ENCODE measurements around the gene ACOXL.

The ACOXL gene

DNA sequence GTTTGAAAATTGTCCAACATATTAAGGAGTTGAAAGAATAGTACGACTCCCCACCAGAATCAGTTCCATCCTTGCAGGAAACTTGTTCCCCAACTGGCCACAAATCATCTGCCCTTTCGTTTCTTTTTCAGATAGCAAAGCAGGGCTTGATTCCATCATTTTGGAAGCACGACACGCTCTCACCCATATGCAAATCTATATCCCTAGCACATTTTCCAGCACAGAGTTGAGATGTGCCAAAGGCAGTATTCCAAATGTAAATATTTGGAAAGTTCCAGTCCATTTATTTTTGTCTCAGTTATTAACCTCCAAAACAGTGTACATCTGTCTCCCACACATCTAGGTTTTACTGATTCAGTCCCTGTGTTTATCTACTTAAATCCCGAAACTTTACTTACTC lies 259.5 kb downstream of the ACOXL start:
- Histone ChIP-seq H3K23ac (ENCODE audit: low read length) (no peak overlapping the region), H2BK5ac (ENCODE audit: low read depth, low read length, poor library complexity) (no peak overlapping the region), H4K12ac (ENCODE audit: low read depth, low read length) (no peak overlapping the region), H3K4me1 (ENCODE audit: control insufficient read depth in 1 of 2, insufficient read depth in 2 of 2, low read length in 2 of 2) (peaks cover 0 to 2% of the 10 kb centered on the region in 2 experiments), H2BK12ac (ENCODE audit: low read length) (no peak overlapping the region), H2AFZ (ENCODE audit: insufficient read depth, low read length, poor library complexity) (no peak overlapping the region), H3K79me2 (ENCODE audit: control insufficient read depth, insufficient read depth, low read length, poor library complexity) (no peaks in the 10 kb centered on the region), H3K27me3 (ENCODE audit: insufficient read depth, low read length) (no peaks in the 10 kb centered on the region), H2BK120ac (ENCODE audit: insufficient read depth, low read length, poor library complexity) (no peak overlapping the region), H3K27ac (ENCODE audit: low read depth, low read length) (no peak overlapping the region), H3K9me3 (ENCODE audit: insufficient read depth, low read depth, low read length) (no peaks in the 10 kb centered on the region), H3K4me2 (ENCODE audit: low read length) (no peak overlapping the region), H2AK5ac (ENCODE audit: low read length) (no peak overlapping the region), H4K8ac (ENCODE audit: low read depth, low read length) (no peak overlapping the region), H4K91ac (ENCODE audit: low read depth, low read length) (no peak overlapping the region), H3K79me1 (ENCODE audit: low read length) (no peaks in the 10 kb centered on the region), H3K4ac (ENCODE audit: low read depth, low read length) (no peak overlapping the region), H3K18ac (ENCODE audit: low read length) (no peak overlapping the region), H3K36me3 (ENCODE audit: control insufficient read depth in 1 of 2, insufficient read depth in 2 of 2, low read length in 2 of 2) (no peaks in the 10 kb centered on the region), H3K14ac (ENCODE audit: low read length) (no peak overlapping the region), H3K4me3 (ENCODE audit: low read depth, low read length) (no peak overlapping the region), H3K9ac (ENCODE audit: low read length) (no peak overlapping the region)
- WGBS (ENCODE audit: extremely low coverage, insufficient coverage, insufficient read length): no CpG with 5 or more reads among the region's 5 CpGs
- no peak for DNase-seq

- no peak overlapping the region for H3K23ac ChIP-seq (ENCODE audit: low read length)
- DNase-seq: no peak
Observed at GRCh38 chr2:110992886-110993285, 260.5 kb downstream of the ACOXL start.

DNA sequence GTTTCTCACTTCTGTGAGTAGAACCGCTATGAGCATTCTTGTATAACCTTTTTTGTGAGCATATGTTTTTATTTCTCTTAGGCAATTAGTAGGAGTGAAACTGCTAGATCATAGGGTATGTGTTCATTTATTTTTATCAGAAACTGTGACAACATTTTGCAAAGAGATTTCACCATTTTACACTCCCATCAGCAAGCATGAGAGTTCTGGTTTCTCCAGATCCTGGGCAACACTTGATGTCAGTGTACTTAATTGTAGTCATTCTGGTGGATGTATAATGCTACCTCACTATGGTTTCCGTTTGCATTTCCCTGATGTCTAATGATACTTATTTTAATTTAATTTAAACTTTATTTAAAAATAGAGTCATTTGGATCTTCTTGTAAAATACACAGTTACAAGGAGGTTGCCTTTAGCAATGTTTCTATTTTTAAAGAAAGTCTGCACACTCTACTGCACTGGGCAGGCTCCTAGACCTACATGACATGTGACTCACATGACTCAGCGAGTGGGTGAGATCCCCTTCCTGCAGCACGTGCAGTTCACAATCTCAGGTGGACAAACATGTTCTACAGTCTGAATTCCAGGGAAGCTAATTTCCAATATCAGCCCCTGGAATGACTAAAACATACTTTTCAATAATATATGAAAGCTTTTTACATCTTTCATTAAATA lies 261.3 kb downstream of the ACOXL start:
- no peak overlapping the region for H2AFZ ChIP-seq (ENCODE audit: insufficient read depth, low read length, poor library complexity)
- H4K12ac ChIP-seq (ENCODE audit: low read depth, low read length): no peak overlapping the region
- no peaks in the 10 kb centered on the region for H3K36me3 ChIP-seq (ENCODE audit: control insufficient read depth in 1 of 2, insufficient read depth in 2 of 2, low read length in 2 of 2)
- H4K8ac ChIP-seq (ENCODE audit: low read depth, low read length): no peak overlapping the region
- DNase-seq: peak; percentile 39 to 58
- H3K18ac ChIP-seq (ENCODE audit: low read length): no peak overlapping the region
- no peaks in the 10 kb centered on the region for H3K27me3 ChIP-seq (ENCODE audit: insufficient read depth, low read length)
- no CpG with 5 or more reads among the region's 4 CpGs for WGBS (ENCODE audit: extremely low coverage, insufficient coverage, insufficient read length)
- no peak overlapping the region for H3K14ac ChIP-seq (ENCODE audit: low read length)
- H4K91ac ChIP-seq (ENCODE audit: low read depth, low read length): no peak overlapping the region
- H2BK5ac ChIP-seq (ENCODE audit: low read depth, low read length, poor library complexity): no peak overlapping the region
- H3K23ac ChIP-seq (ENCODE audit: low read length): no peak overlapping the region
- no peaks in the 10 kb centered on the region for H3K79me2 ChIP-seq (ENCODE audit: control insufficient read depth, insufficient read depth, low read length, poor library complexity)
- H3K4me1 ChIP-seq (ENCODE audit: control insufficient read depth in 1 of 2, insufficient read depth in 2 of 2, low read length in 2 of 2): peaks cover 0 to 2% of the 10 kb centered on the region in 2 experiments
- H3K9ac ChIP-seq (ENCODE audit: low read length): no peak overlapping the region
- no peaks in the 10 kb centered on the region for H3K79me1 ChIP-seq (ENCODE audit: low read length)
- H2AK5ac ChIP-seq (ENCODE audit: low read length): no peak overlapping the region
- no peak overlapping the region for H3K4ac ChIP-seq (ENCODE audit: low read depth, low read length)
- H3K4me3 ChIP-seq (ENCODE audit: low read depth, low read length): no peak overlapping the region
- H3K9me3 ChIP-seq (ENCODE audit: insufficient read depth, low read depth, low read length): no peaks in the 10 kb centered on the region
- no peak overlapping the region for H3K4me2 ChIP-seq (ENCODE audit: low read length)
- H2BK120ac ChIP-seq (ENCODE audit: insufficient read depth, low read length, poor library complexity): no peak overlapping the region
- no peak overlapping the region for H2BK12ac ChIP-seq (ENCODE audit: low read length)
- H3K27ac ChIP-seq (ENCODE audit: low read depth, low read length): no peak overlapping the region

More at GRCh38 chr2:110992886-110993285, 260.5 kb downstream of the ACOXL start:
- no peak overlapping the region for H2AK5ac ChIP-seq (ENCODE audit: low read length)
- no peak overlapping the region for H4K8ac ChIP-seq (ENCODE audit: low read depth, low read length)
- H3K4me3 ChIP-seq (ENCODE audit: low read depth, low read length): no peak overlapping the region
- no peaks in the 10 kb centered on the region for H3K27me3 ChIP-seq (ENCODE audit: insufficient read depth, low read length)
- no peak overlapping the region for H3K27ac ChIP-seq (ENCODE audit: low read depth, low read length)
- H2AFZ ChIP-seq (ENCODE audit: insufficient read depth, low read length, poor library complexity): no peak overlapping the region
- H3K79me2 ChIP-seq (ENCODE audit: control insufficient read depth, insufficient read depth, low read length, poor library complexity): no peaks in the 10 kb centered on the region
- H3K14ac ChIP-seq (ENCODE audit: low read length): no peak overlapping the region
- no peak overlapping the region for H3K4ac ChIP-seq (ENCODE audit: low read depth, low read length)
- no peak overlapping the region for H3K4me2 ChIP-seq (ENCODE audit: low read length)
- no peak overlapping the region for H2BK120ac ChIP-seq (ENCODE audit: insufficient read depth, low read length, poor library complexity)
- WGBS (ENCODE audit: extremely low coverage, insufficient coverage, insufficient read length): no CpG with 5 or more reads among the region's 2 CpGs
- no peaks in the 10 kb centered on the region for H3K79me1 ChIP-seq (ENCODE audit: low read length)
- peaks cover 0 to 2% of the 10 kb centered on the region in 2 experiments for H3K4me1 ChIP-seq (ENCODE audit: control insufficient read depth in 1 of 2, insufficient read depth in 2 of 2, low read length in 2 of 2)
- no peak overlapping the region for H4K91ac ChIP-seq (ENCODE audit: low read depth, low read length)
- no peak overlapping the region for H3K9ac ChIP-seq (ENCODE audit: low read length)
- no peak overlapping the region for H4K12ac ChIP-seq (ENCODE audit: low read depth, low read length)
- no peaks in the 10 kb centered on the region for H3K9me3 ChIP-seq (ENCODE audit: insufficient read depth, low read depth, low read length)
- no peak overlapping the region for H3K18ac ChIP-seq (ENCODE audit: low read length)
- H2BK12ac ChIP-seq (ENCODE audit: low read length): no peak overlapping the region
- no peaks in the 10 kb centered on the region for H3K36me3 ChIP-seq (ENCODE audit: control insufficient read depth in 1 of 2, insufficient read depth in 2 of 2, low read length in 2 of 2)
- no peak overlapping the region for H2BK5ac ChIP-seq (ENCODE audit: low read depth, low read length, poor library complexity)

DNA sequence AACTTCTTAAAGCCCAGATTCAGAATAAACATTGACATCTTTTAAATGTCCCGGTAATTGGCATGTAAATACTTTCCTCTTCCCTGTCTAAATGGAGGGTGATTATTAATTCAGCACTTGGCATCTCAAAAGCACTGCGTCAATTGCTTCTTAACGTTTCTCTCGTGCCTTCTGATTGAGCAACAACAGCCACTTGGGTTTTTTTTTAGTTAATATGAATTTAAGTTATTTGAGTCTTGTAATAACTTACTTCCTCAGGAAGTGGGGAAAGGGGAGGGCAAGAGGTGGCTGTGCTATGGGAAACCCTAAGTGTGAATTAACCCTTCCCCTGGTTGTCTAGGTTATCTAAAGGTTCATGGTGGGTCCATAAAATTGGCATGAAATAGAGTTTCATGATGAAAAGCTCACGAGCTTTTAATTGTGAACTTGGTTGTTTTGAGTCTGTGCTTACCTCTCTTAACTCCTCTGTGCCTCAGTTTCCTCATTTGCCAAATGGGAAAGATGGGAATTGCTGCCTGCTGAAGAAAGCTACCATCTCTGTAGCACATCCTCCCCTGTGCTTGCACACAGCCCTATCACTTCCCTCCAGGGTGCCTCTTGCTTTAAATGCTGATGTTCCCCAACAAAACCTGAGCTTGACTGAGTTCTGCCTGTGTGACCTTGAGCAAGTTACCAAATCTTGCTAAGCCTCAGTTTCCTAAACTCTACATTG lies 262.0 kb downstream of the ACOXL start:
- Histone ChIP-seq H2BK12ac (ENCODE audit: low read length) (no peak overlapping the region), H3K79me1 (ENCODE audit: low read length) (no peaks in the 10 kb centered on the region), H3K14ac (ENCODE audit: low read length) (no peak overlapping the region), H3K27me3 (ENCODE audit: insufficient read depth, low read length) (no peaks in the 10 kb centered on the region), H3K4me3 (ENCODE audit: low read depth, low read length) (no peak overlapping the region), H2AK5ac (ENCODE audit: low read length) (no peak overlapping the region), H3K9me3 (ENCODE audit: insufficient read depth, low read depth, low read length) (no peaks in the 10 kb centered on the region), H3K9ac (ENCODE audit: low read length) (no peak overlapping the region), H4K8ac (ENCODE audit: low read depth, low read length) (no peak overlapping the region), H2AFZ (ENCODE audit: insufficient read depth, low read length, poor library complexity) (no peak overlapping the region), H3K4me1 (ENCODE audit: control insufficient read depth in 1 of 2, insufficient read depth in 2 of 2, low read length in 2 of 2) (peaks cover 0 to 2% of the 10 kb centered on the region in 2 experiments), H3K36me3 (ENCODE audit: control insufficient read depth in 1 of 2, insufficient read depth in 2 of 2, low read length in 2 of 2) (no peaks in the 10 kb centered on the region), H3K23ac (ENCODE audit: low read length) (no peak overlapping the region), H3K79me2 (ENCODE audit: control insufficient read depth, insufficient read depth, low read length, poor library complexity) (no peaks in the 10 kb centered on the region), H4K12ac (ENCODE audit: low read depth, low read length) (no peak overlapping the region), H3K4me2 (ENCODE audit: low read length) (no peak overlapping the region), H4K91ac (ENCODE audit: low read depth, low read length) (no peak overlapping the region), H2BK120ac (ENCODE audit: insufficient read depth, low read length, poor library complexity) (no peak overlapping the region), H2BK5ac (ENCODE audit: low read depth, low read length, poor library complexity) (no peak overlapping the region), H3K4ac (ENCODE audit: low read depth, low read length) (no peak overlapping the region), H3K27ac (ENCODE audit: low read depth, low read length) (no peak overlapping the region), H3K18ac (ENCODE audit: low read length) (no peak overlapping the region)
- WGBS (ENCODE audit: extremely low coverage, insufficient coverage, insufficient read length): no CpG with 5 or more reads among the region's 5 CpGs
- peak in 1 of 2 donors; percentile 66 for DNase-seq
